CD4-positive, alpha-beta T cell (primary cell): ENCODE results near the gene POTEF. TPM values are rescaled to one million over a fixed set of nuclear protein-coding genes. Genes with fewer than 3 reads are reported as not detected.
"Not testable (repeated sequence)": the region's sequence is repeated elsewhere in the genome, so short reads cannot be mapped to it uniquely, and the experiment has no call there.

Source experiments
- ATAC-seq: fragments of 200-7000 bp; cut with Tn5 transposase; one replicate; pipeline ENCODE4 v1.10.0; 2022; ENCODE audit warnings: mild to moderate bottlenecking; ENCODE audit not compliant: poor library complexity
- CTCF ChIA-PET: fragments of 350-600 bp; sonication (Branson Sonifier 250); formaldehyde crosslinking; loops from one replicate; lab custom pipeline; 2021; ENCODE audit warnings: antibody characterized with exemption, inconsistent platforms; lab: Charles Lee
- POLR2A ChIA-PET: fragments of 350-600 bp; sonication (Branson Sonifier 250); formaldehyde crosslinking; loops from one replicate; lab custom pipeline; 2021; ENCODE audit warnings: antibody characterized with exemption, inconsistent platforms; lab: Charles Lee
- DNase-seq, 14 experiments: peaks; one replicate each; pipeline ENCODE4 v3.0.0-alpha.2; 2013 to 2020; ENCODE audit warnings: mixed read lengths in 2 of 14
- H3K27ac ChIP-seq, 2 donors: one replicate each; pipeline versions ENCODE4 v1.5.1 to v1.7.0; 2013; ENCODE audit warnings: low read length in 2 of 2, low read depth in 1 of 2, mild to moderate bottlenecking in 1 of 2
- H3K27me3 ChIP-seq, 2 experiments: 1 replicate in 1 of 2; 2 replicates in 1 of 2; pipeline versions ENCODE4 v1.6.1 to v1.7.0; 2013; ENCODE audit warnings: low read length in 2 of 2, control low read depth in 1 of 2, mild to moderate bottlenecking in 1 of 2, moderate library complexity in 1 of 2; ENCODE audit not compliant: insufficient read depth in 2 of 2, control insufficient read depth in 1 of 2
- H3K36me3 ChIP-seq: one replicate; pipeline ENCODE4 v1.6.1; 2013; ENCODE audit warnings: low read length, control low read depth; ENCODE audit not compliant: insufficient read depth
- H3K4me1 ChIP-seq: one replicate; pipeline ENCODE4 v1.6.1; 2013; ENCODE audit warnings: low read length, control low read depth; ENCODE audit not compliant: insufficient read depth
- H3K4me3 ChIP-seq: one replicate; pipeline ENCODE4 v1.5.1; 2013; ENCODE audit warnings: mild to moderate bottlenecking, low read length, moderate library complexity
- H3K9me3 ChIP-seq, 2 experiments: 1 replicate in 1 of 2; 2 replicates in 1 of 2; pipeline versions ENCODE4 v1.6.1 to v1.7.0; 2013; ENCODE audit warnings: low read length in 2 of 2, mild to moderate bottlenecking in 2 of 2, control low read depth in 1 of 2, moderate library complexity in 1 of 2; ENCODE audit not compliant: control insufficient read depth in 1 of 2, insufficient read depth in 1 of 2
- H3K27ac Mint-ChIP-seq: one replicate; pipeline ENCODE4 v1.8.0; 2020; ENCODE audit warnings: mixed read lengths
- H3K27me3 Mint-ChIP-seq: one replicate; pipeline ENCODE4 v1.8.0; 2021; ENCODE audit warnings: mixed read lengths
- H3K36me3 Mint-ChIP-seq: one replicate; pipeline ENCODE4 v1.8.0; 2021; ENCODE audit warnings: low read depth, mixed read lengths
- H3K4me1 Mint-ChIP-seq: one replicate; pipeline ENCODE4 v1.8.0; 2021; ENCODE audit warnings: low read depth, mixed read lengths
- H3K4me3 Mint-ChIP-seq: one replicate; pipeline ENCODE4 v1.8.0; 2020; ENCODE audit warnings: mild to moderate bottlenecking, mixed read lengths
- H3K9me3 Mint-ChIP-seq: one replicate; pipeline ENCODE4 v1.8.0; 2020; ENCODE audit warnings: mixed read lengths
- intact Hi-C, 2 experiments: fragments of 100-400 bp; cut with DNase I in 1 of 2; cut with micrococcal nuclease in 1 of 2; formaldehyde crosslinking; loops; one replicate each; pipeline versions ENCODE4 v1.15.1 to v1.9.0; 2023 to 2025; cut with DNase I, micrococcal nuclease
- polyA plus RNA-seq, 2 donors: library from polyadenylated mRNA; unstranded; fragments of 120-200 nt; gene quantifications; one replicate each; pipeline ENCODE4 v1.2.1, GENCODE V29; 2013
- total RNA-seq, 174 experiments: library from RNA in 2 of 174; stranded (reverse) in 2 of 174; gene quantifications; one replicate each; pipeline ENCODE4 v1.2.3 and lab custom pipeline; 2021 to 2026
- TF ChIP-seq, protein P1 (sequence below): fragments of 200-600 bp; IDR thresholded peaks from one replicate; pipeline ENCODE4 v1.8.0; 2022; ENCODE audit warnings: antibody characterized with exemption, mild to moderate bottlenecking

POTEF gene
- total RNA-seq (not detected), total RNA-seq (lab: John Stamatoyannopoulos, UW) (0 to 0.17 (median 0) reads per million in 172 experiments)
- not detected for polyA plus RNA-seq (2013, experiment 1 of 2)
- polyA plus RNA-seq (2013, experiment 2 of 2), result not detected

GRCh38 chr2:130129120-130129829 is at the start of gene POTEF:
POTEF (minus strand) TSS chr2:130129222; CDS start chr2:130120515, 8,707 bp downstream.
- H3K27ac ChIP-seq, H3K36me3 Mint-ChIP-seq, H3K4me1 ChIP-seq, H3K27ac Mint-ChIP-seq, H3K9me3 Mint-ChIP-seq, H3K27me3 Mint-ChIP-seq, intact Hi-C loops, H3K4me1 Mint-ChIP-seq, H3K9me3 ChIP-seq, H3K27me3 ChIP-seq, DNase-seq, H3K4me3 ChIP-seq, ATAC-seq, H3K36me3 ChIP-seq, CTCF ChIA-PET, POLR2A ChIA-PET, H3K4me3 Mint-ChIP-seq: not testable (repeated sequence)

DNA sequence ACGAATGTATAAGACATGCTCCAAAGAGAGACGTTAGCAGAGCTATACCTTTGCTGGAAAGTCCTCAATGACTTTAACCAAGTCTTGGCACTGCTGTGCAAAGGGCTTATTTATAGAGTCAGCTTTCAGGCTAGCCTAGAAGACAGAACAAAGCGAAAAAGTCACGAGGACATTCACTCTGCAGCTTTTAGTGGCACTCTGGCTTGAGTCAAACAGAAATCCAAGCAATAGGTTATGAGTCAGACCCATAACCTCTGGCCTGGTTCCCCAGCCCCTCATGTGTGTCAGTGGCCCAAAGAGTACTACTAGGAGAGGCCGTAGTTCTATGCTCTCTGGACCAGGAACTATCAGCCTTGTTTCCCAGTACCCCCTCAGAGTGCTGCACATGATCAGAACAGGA is 45.8 kb upstream of the POTEF start:
- H3K27me3 Mint-ChIP-seq, ATAC-seq, POLR2A ChIA-PET, H3K27ac ChIP-seq, CTCF ChIA-PET, H3K27me3 ChIP-seq, DNase-seq, H3K27ac Mint-ChIP-seq, intact Hi-C loops, H3K4me1 ChIP-seq, H3K4me3 ChIP-seq, H3K4me3 Mint-ChIP-seq, H3K9me3 Mint-ChIP-seq, H3K9me3 ChIP-seq: not testable (repeated sequence)
- Mint-ChIP-seq H3K4me1 (peaks cover 12% of the 10 kb centered on the region), H3K36me3 (peaks cover 58% of the 10 kb centered on the region)
- H3K36me3 ChIP-seq, result peaks cover 34% of the 10 kb centered on the region

GRCh38 chr2:130169896-130170295 is 40.9 kb upstream of the POTEF start:
- Mint-ChIP-seq H3K9me3 (no peaks in the 10 kb centered on the region), H3K4me1 (no peaks in the 10 kb centered on the region), H3K27me3 (no peaks in the 10 kb centered on the region), H3K36me3 (peaks cover 84% of the 10 kb centered on the region), H3K4me3 (no peak overlapping the region), H3K27ac (no peak overlapping the region)
- H3K9me3 ChIP-seq, result no peaks in the 10 kb centered on the region
- peaks cover 63% of the 10 kb centered on the region for H3K36me3 ChIP-seq
- no peaks in the 10 kb centered on the region for H3K4me1 ChIP-seq
- ChIA-PET CTCF (no interaction called here), POLR2A (no interaction called here)
- DNase-seq (no peak), ATAC-seq (no peak)
- no peaks in the 10 kb centered on the region for H3K27me3 ChIP-seq
- no peak overlapping the region for H3K4me3 ChIP-seq
- intact Hi-C loops, result no loop called here
- TF ChIP-seq, protein P1, sequence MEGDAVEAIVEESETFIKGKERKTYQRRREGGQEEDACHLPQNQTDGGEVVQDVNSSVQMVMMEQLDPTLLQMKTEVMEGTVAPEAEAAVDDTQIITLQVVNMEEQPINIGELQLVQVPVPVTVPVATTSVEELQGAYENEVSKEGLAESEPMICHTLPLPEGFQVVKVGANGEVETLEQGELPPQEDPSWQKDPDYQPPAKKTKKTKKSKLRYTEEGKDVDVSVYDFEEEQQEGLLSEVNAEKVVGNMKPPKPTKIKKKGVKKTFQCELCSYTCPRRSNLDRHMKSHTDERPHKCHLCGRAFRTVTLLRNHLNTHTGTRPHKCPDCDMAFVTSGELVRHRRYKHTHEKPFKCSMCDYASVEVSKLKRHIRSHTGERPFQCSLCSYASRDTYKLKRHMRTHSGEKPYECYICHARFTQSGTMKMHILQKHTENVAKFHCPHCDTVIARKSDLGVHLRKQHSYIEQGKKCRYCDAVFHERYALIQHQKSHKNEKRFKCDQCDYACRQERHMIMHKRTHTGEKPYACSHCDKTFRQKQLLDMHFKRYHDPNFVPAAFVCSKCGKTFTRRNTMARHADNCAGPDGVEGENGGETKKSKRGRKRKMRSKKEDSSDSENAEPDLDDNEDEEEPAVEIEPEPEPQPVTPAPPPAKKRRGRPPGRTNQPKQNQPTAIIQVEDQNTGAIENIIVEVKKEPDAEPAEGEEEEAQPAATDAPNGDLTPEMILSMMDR, result no peak
- no peak overlapping the region for H3K27ac ChIP-seq

GRCh38 chr2:130169163-130169562 is 40.1 kb upstream of the POTEF start:
- DNase-seq, H3K27ac Mint-ChIP-seq, H3K4me1 Mint-ChIP-seq, H3K4me3 ChIP-seq, H3K27me3 ChIP-seq, H3K4me3 Mint-ChIP-seq, H3K27me3 Mint-ChIP-seq, ATAC-seq, intact Hi-C loops, H3K9me3 Mint-ChIP-seq, POLR2A ChIA-PET, H3K4me1 ChIP-seq, H3K27ac ChIP-seq, H3K9me3 ChIP-seq, CTCF ChIA-PET: not testable (repeated sequence)
- peaks cover 68% of the 10 kb centered on the region for H3K36me3 ChIP-seq
- H3K36me3 Mint-ChIP-seq, result peaks cover 84% of the 10 kb centered on the region

GRCh38 chr2:130166611-130167010 is 37.6 kb upstream of the POTEF start:
- H3K36me3 ChIP-seq, result peaks cover 62% of the 10 kb centered on the region
- DNase-seq, ATAC-seq, H3K27me3 Mint-ChIP-seq, H3K27ac Mint-ChIP-seq, CTCF ChIA-PET, H3K9me3 Mint-ChIP-seq, H3K4me1 ChIP-seq, H3K9me3 ChIP-seq, H3K27me3 ChIP-seq, POLR2A ChIA-PET, H3K4me3 ChIP-seq, H3K27ac ChIP-seq, intact Hi-C loops, H3K4me1 Mint-ChIP-seq, H3K4me3 Mint-ChIP-seq: not testable (repeated sequence)
- peaks cover 72% of the 10 kb centered on the region for H3K36me3 Mint-ChIP-seq
